Right atrium auricular region (tissue), 2 donors: Measurements from ENCODE around the gene CCNL2. TPM values are rescaled to one million over a fixed set of nuclear protein-coding genes. Genes with fewer than 3 reads are reported as not detected.

Source experiments
- DNase-seq: peaks from one replicate; pipeline ENCODE4 v3.0.0-alpha.2; 2019; ENCODE audit warnings: low spot score
- H3K27ac ChIP-seq, 2 donors: fragments of 200-600 bp; sonication (generic); 1 replicate in 1 of 2; 2 replicates in 1 of 2; pipeline ENCODE4 v1.5.1; 2016 to 2019
- H3K27me3 ChIP-seq, 2 donors: fragments of 200-600 bp; sonication (generic); one replicate each; pipeline versions ENCODE4 v1.5.1 to v1.6.0; 2017 to 2019
- H3K36me3 ChIP-seq: fragments of 200-600 bp; sonication (generic); one replicate; pipeline ENCODE4 v1.5.1; 2016
- H3K4me1 ChIP-seq, 2 donors: fragments of 200-600 bp; sonication (generic); one replicate each; pipeline versions ENCODE4 v1.5.1 to v1.6.0; 2017 to 2019
- H3K4me3 ChIP-seq, 2 donors: fragments of 200-600 bp; sonication (generic); 1 replicate in 1 of 2; 2 replicates in 1 of 2; pipeline ENCODE4 v1.5.1; 2017 to 2019; ENCODE audit warnings: mild to moderate bottlenecking in 1 of 2, moderate library complexity in 1 of 2
- H3K9me3 ChIP-seq, 2 donors: fragments of 200-600 bp; sonication (generic); one replicate each; pipeline ENCODE4 v1.5.1; 2019
- total RNA-seq, 2 donors: library from RNA; depleted of rRNA; stranded (reverse); fragments of >200 nt; gene quantifications; one replicate each; pipeline ENCODE4 v1.1.0, GENCODE V29; 2016
- TF ChIP-seq, protein P1 (sequence below), 2 donors: fragments of 200-600 bp; sonication (generic); IDR thresholded peaks; one replicate each; pipeline ENCODE4 v1.5.1; 2019; ENCODE audit warnings: antibody characterized with exemption in 2 of 2

The CCNL2 gene
- total RNA-seq, 2 donors from 2014 or later: 41.6 to 44.2 TPM

DNA sequence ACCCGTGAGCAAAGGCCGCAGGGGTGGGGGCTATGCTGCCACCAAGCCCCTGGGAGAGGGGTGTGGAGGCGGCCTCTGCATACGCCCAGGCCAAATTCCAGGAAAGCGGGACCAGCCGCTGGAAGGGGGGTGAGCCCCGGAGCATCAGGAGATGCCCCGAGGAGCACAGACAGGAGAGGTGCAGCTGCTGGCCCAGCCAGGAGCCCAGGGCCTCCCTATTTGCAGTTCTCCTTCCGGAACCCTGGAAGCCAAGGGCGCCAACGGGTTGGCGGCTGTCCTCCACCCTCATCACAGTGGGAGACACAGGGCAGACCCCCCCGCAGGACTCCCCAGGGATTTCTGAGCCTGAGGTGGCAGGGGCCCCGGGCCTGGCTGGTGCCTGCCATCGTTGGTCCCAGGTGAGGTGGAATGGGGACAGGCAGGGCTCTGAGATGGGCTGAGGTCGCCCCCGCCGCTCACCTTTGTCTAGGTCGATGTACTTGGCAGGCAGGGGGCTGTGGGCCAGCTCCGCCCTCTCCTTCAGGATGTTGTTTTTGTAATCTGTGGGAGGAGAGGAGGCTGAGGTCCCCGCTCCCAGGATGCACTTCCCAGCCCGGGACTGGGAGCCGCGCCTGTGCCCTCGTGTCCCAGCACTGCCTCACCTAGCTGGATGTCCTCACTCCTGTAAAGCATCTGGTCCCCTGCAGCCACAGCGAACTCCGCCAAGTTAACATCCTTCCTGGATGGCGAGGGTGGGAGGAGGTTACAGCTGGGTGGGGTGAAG, 45.6 kb downstream of the CCNL2 start:
- no peak for DNase-seq
- Histone ChIP-seq H3K4me1 (peaks cover 0 to 64% of the 10 kb centered on the region in 2 donors), H3K27me3 (peaks cover 6 to 19% of the 10 kb centered on the region in 2 donors), H3K4me3 (no peak overlapping the region), H3K36me3 (peaks cover 8% of the 10 kb centered on the region), H3K9me3 (no peaks in the 10 kb centered on the region), H3K27ac (peak overlapping the region in 1 of 2 donors; percentile 21)
- TF ChIP-seq, protein P1, sequence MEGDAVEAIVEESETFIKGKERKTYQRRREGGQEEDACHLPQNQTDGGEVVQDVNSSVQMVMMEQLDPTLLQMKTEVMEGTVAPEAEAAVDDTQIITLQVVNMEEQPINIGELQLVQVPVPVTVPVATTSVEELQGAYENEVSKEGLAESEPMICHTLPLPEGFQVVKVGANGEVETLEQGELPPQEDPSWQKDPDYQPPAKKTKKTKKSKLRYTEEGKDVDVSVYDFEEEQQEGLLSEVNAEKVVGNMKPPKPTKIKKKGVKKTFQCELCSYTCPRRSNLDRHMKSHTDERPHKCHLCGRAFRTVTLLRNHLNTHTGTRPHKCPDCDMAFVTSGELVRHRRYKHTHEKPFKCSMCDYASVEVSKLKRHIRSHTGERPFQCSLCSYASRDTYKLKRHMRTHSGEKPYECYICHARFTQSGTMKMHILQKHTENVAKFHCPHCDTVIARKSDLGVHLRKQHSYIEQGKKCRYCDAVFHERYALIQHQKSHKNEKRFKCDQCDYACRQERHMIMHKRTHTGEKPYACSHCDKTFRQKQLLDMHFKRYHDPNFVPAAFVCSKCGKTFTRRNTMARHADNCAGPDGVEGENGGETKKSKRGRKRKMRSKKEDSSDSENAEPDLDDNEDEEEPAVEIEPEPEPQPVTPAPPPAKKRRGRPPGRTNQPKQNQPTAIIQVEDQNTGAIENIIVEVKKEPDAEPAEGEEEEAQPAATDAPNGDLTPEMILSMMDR (IDR thresholded peaks at IDR 0.05): no peak

- TF ChIP-seq, protein P1 (IDR thresholded peaks at IDR 0.05): no peak
- no peak for DNase-seq
- peaks cover 6 to 19% of the 10 kb centered on the region in 2 donors for H3K27me3 ChIP-seq
- H3K9me3 ChIP-seq: no peaks in the 10 kb centered on the region
- peaks cover 8% of the 10 kb centered on the region for H3K36me3 ChIP-seq
- H3K27ac ChIP-seq: peak overlapping the region in 1 of 2 donors; percentile 21
- peaks cover 0 to 66% of the 10 kb centered on the region in 2 donors for H3K4me1 ChIP-seq
- H3K4me3 ChIP-seq: no peak overlapping the region
Observed at GRCh38 chr1:1352786-1353388, 46.2 kb downstream of the CCNL2 start.

DNA sequence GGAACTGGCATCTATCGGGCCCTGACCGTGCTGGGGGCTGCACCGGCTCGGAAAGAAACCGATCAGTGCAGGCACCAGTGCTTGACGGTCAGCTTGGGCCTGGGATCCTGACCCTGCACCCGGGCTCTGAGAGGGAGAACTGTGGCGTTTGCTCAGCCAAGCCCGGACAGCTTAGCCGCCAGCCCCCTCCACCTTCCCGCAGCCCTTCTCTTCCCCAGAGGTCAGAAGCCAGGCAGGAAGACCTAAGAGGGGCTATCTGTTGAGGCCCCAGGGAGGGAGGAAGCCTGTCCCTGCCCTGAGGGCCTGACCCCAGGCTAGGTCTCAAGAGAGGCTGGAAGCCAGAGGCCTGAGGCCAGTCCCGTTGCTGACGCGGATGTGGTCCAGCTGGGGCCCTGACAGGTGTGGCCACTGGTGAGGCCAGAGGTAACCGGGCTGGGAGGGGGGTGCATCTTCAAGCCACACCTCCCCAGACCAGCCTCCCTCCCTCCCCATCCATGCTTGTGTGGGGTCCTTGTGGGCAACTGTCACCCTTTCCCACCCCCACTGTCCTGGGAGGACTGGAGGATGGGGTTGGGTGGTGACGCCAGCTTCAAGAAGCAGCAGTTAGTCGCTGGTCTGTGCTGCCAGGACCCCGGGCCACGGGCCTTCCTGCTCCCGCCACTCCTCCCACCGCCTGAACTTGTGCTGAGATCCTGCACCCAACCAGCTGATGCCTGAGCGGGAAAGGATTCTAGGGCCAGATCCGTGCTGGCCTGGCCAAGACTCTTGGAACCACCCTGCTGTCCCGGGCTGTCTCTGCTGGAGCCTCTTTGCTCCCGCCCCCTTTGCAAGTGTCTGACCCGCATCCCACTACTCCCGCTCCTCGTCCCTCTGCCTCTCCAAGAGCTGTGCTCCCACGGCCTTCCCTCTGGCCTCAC, 47.4 kb downstream of the CCNL2 start:
- Histone ChIP-seq H3K4me3 (no peak overlapping the region), H3K27ac (peak overlapping the region; percentile 49 to 61), H3K9me3 (no peaks in the 10 kb centered on the region), H3K4me1 (peaks cover 0 to 75% of the 10 kb centered on the region in 2 donors), H3K27me3 (peaks cover 6 to 19% of the 10 kb centered on the region in 2 donors), H3K36me3 (peaks cover 8% of the 10 kb centered on the region)
- TF ChIP-seq, protein P1 (IDR thresholded peaks at IDR 0.05): no peak
- peak; percentile 77 for DNase-seq

- Histone ChIP-seq H3K27ac (peak within 1 kb of the TSS; percentile 85 to 92), H3K36me3 (peaks cover 6% of the 10 kb centered on the region), H3K4me3 (peak within 1 kb of the TSS; percentile 77 to 78), H3K9me3 (no peaks in the 10 kb centered on the region), H3K27me3 (peaks cover 6 to 9% of the 10 kb centered on the region in 2 donors), H3K4me1 (peaks cover 0 to 75% of the 10 kb centered on the region in 2 donors)
- DNase-seq: no peak
- TF ChIP-seq, protein P1 (IDR thresholded peaks at IDR 0.05): peak in 1 of 2 donors; percentile 67
Observed at GRCh38 chr1:1349256-1350012, 49.7 kb downstream of the CCNL2 start, which contains the start of gene DVL1. Gene DVL1, minus strand, starts transcription at chr1:1349418. Its CDS starts 353 bp downstream, at chr1:1349065.
